GM10248 (cell line): ENCODE data around the gene SLC20A1.

Experiments used
- CTCF ChIA-PET: fragments of 300-600 bp; sonication (Branson Sonifier 250); formaldehyde crosslinking; extraction: SDS; loops from one replicate; lab custom pipeline; 2021; ENCODE audit warnings: antibody characterized with exemption; lab: Yijun Ruan, JAX
- POLR2A ChIA-PET: fragments of 350-650 bp; sonication (Branson Sonifier 250); formaldehyde crosslinking; extraction: SDS; loops from one replicate; lab custom pipeline; 2020; ENCODE audit warnings: antibody characterized with exemption; lab: Yijun Ruan, JAX
- DNase-seq: peaks from one replicate; pipeline ENCODE4 v3.0.0; 2012; ENCODE audit errors: extremely low spot score
- TF ChIP-seq, protein P1 (sequence below): IDR thresholded peaks from 2 replicates; pipeline ENCODE4 v1.5.1; 2012; ENCODE audit warnings: mild to moderate bottlenecking, low read depth; ENCODE audit errors: extremely low read depth, missing control alignments, control extremely low read depth

The SLC20A1 gene

DNA sequence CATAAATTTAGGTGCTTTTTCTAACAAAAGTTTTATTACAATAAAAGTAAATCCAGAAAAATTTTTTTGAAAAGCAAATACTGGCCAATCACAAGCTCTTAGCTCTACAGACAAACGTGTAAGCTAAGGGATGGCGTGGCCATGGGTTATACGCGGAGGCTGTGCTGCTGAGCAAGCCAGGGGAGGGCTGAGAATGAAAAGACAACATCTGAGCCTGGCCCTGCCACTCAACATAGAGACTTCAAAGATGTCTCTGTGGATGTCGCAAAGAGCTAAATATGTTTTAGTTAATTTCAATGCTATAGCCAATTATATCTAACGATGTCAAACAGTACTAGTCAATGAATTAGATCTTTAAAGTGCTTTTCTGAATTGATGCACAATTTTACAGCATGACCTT lies 41.8 kb downstream of the SLC20A1 start:
- no peak for DNase-seq
- CTCF ChIA-PET: interaction anchor here (1.0 to 6.0 kb wide), 9 partner anchors 9 to 61 kb away, joined by 3 to 67 read pairs (median 4); no protein-coding TSS in a partner anchor
- TF ChIP-seq, protein P1, sequence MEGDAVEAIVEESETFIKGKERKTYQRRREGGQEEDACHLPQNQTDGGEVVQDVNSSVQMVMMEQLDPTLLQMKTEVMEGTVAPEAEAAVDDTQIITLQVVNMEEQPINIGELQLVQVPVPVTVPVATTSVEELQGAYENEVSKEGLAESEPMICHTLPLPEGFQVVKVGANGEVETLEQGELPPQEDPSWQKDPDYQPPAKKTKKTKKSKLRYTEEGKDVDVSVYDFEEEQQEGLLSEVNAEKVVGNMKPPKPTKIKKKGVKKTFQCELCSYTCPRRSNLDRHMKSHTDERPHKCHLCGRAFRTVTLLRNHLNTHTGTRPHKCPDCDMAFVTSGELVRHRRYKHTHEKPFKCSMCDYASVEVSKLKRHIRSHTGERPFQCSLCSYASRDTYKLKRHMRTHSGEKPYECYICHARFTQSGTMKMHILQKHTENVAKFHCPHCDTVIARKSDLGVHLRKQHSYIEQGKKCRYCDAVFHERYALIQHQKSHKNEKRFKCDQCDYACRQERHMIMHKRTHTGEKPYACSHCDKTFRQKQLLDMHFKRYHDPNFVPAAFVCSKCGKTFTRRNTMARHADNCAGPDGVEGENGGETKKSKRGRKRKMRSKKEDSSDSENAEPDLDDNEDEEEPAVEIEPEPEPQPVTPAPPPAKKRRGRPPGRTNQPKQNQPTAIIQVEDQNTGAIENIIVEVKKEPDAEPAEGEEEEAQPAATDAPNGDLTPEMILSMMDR: no peak
- POLR2A ChIA-PET: interaction anchor here (1.6 kb wide), 1 partner anchor 42 kb away, joined by 5 read pairs; the partner anchor contains the start of gene SLC20A1

DNA sequence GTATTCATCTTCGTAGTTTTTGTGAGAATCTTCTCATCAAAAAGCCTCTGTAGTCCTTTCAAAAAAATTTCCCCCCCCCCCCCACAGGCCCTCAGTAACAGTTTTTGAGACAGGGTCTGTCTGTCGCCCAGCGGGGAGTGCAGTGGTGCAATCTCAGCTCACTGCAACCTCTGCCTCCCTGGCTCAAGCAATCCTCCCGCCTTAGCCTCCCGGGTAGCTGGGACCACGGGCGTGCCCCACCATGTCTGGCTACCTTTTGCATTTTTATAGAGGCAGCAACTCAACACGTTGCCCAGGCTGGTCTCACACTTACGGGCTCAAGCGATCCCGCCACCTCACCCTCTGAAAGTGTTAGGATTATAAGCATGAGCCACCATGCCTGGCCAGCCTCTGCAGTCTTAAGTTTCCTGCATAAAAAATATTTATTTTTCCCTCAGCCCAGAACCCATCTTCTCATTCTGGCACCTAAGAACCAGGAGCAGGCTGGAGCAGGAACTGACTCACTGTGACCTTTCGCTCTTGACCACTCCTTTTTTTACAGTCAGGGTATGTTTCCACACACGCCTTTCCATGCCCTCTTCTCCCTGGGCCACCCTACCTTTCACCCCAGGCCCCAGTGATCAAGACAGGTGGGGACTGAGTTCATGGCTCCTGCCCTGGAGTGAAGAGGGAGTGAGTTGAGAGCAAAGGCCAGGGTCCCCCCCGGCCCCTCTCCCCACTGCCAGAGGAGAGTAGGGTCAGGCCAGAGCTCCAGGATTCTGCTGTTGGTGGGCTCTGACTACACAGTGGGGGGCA lies 42.5 kb downstream of the SLC20A1 start:
- CTCF ChIA-PET: interaction anchor here (0.6 to 6.0 kb wide), 11 partner anchors 9 to 1450 kb away, joined by 3 to 67 read pairs (median 4); no protein-coding TSS in a partner anchor
- TF ChIP-seq, protein P1: no peak
- DNase-seq: no peak
- POLR2A ChIA-PET: no interaction called here

DNA sequence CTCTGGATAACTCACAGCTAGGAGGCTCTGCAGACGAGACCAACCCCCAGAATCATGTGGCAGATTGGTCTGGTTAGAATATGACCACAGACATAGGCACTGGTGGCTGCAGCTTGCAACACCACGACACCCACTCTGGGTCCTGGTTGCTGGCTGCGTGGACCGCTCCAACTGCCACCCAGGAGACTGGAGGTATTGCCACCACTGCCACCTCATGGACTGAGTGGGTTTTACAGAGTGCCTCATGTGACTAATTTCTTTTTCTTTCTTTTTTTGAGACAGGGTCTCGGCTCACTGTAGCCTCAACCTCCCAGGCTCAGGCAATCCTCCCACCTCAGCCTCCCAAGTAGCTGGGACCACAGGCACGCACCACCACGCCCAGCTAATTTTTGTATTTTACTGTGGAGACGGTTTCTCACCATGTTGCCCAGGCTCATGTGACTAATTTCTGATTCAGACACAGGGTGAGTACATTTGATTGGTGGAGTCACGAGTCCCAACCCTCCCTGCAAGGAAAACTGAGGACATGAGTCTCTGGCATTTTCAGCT lies 45.2 kb downstream of the SLC20A1 start:
- CTCF ChIA-PET: interaction anchor here (0.7 to 5.2 kb wide), 25 partner anchors 9 to 105 kb away, joined by 3 to 43 read pairs (median 6); partner anchors contain the start of gene SLC20A1
- TF ChIP-seq, protein P1: peak; percentile 63
- POLR2A ChIA-PET: no interaction called here
- peak; percentile 66 for DNase-seq

DNA sequence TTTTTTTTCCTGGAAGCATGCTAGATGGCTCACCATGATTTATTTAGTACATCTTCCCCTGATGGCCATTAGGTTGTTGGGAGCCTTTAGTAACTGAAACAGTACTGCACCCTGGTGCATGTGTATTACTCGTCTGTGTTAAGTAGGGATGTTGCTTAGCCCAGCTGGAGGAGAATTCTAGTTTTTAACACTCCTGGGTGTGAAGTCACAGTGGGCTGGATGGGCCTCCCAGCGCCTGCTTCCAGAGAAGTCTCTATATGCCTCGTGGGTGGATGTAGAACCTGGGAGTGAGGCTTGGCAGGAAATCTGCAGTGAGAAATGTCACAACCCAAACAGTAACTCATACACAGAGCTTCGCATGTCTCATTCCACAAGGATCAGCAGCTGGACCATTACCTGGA lies 46.1 kb downstream of the SLC20A1 start:
- no peak for DNase-seq
- ChIA-PET POLR2A (interaction anchor here (1.1 to 1.3 kb wide), 4 partner anchors 16 to 46 kb away, joined by 5 to 7 read pairs (median 6); partner anchors contain the start of gene SLC20A1), CTCF (interaction anchor here (0.7 to 5.2 kb wide), 25 partner anchors 10 to 108 kb away, joined by 3 to 43 read pairs (median 6); partner anchors contain the start of gene SLC20A1)
- TF ChIP-seq, protein P1: no peak

DNA sequence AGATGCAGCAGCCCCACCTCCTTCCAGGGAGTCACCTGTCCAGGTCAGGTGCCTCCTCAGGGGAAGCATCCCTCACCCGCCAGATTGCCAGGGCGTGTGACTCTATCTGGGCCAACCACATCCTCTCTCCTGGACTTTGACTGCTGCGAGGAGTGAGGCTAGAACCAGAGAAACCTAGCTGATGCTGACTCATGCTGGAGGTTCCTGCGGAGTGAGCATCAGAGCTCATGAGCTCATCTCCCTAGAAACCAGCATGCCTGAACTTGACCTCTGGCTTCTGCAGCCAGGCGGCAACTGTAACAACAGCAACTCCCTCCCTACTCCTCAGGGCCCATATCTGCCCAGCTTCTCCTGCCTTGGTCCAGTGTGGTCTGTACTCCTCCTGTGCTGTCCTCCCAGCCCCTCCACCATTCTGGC lies 46.8 kb downstream of the SLC20A1 start:
- TF ChIP-seq, protein P1: no peak
- ChIA-PET POLR2A (interaction anchor here (1.1 to 1.3 kb wide), 4 partner anchors 16 to 47 kb away, joined by 5 to 7 read pairs (median 6); partner anchors contain the start of gene SLC20A1), CTCF (interaction anchor here (0.7 to 5.2 kb wide), 19 partner anchors 9 to 109 kb away, joined by 3 to 43 read pairs (median 7); partner anchors contain the start of gene SLC20A1)
- DNase-seq: peak; percentile 82

DNA sequence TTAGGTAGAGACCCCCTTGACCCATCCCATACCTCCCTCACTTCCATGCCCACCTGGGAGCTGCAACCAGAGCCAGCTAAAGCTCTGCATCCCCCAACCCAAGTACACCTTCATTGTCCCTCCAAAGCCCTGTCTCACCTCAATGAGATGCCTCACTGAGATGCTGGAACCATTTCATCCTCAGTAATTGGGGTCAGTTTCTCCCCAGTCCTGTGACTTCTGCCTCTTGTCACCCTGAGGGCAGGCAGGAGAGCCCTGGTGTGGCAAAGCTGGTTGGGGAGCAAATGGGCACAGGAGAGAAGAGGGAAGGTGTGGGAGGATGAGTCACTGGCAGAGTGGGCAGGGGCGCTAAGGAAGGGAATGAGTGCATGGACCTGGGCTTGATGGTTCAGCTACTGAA lies 47.2 kb downstream of the SLC20A1 start:
- CTCF ChIA-PET: interaction anchor here (0.7 to 5.2 kb wide), 16 partner anchors 9 to 92 kb away, joined by 3 to 43 read pairs (median 14); partner anchors contain the start of gene SLC20A1
- TF ChIP-seq, protein P1: no peak

More for the DNA sequence above, 47.2 kb downstream of the SLC20A1 start:
- POLR2A ChIA-PET: interaction anchor here (1.1 to 1.3 kb wide), 3 partner anchors 15 to 48 kb away, joined by 6 to 7 read pairs (median 6); partner anchors contain the start of gene SLC20A1
- no peak for DNase-seq
